ENCODE data around the gene USH1C.

USH1C gene

DNA sequence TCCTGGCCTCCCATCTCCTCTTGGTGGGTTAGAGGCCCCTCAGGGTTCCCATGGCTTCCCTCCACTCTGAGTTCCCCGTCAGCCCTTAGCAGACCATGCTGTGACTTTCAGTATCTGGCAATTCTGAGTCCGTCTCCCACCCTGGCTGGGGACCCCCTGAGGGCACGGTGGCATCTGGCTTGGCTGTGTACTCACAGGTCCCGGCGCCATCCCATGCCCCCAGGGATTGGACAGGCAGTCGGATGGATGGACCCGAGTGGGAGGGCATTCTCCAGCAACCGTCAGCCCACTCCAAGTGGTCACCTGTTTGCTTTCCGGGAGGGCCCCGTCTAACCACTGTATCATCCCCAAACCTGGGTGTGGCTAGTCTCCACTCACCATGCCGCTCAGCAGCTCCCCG, 43.5 kb downstream of the USH1C start:
- Histone ChIP-seq H3K36me3 (ENCODE audit: control insufficient read depth, insufficient read depth, low read length) (no peaks in the 10 kb centered on the region), H3K9ac (ENCODE audit: low read length) (no peak overlapping the region), H3K4me3 (ENCODE audit: low read length) (no peak overlapping the region), H3K27ac (ENCODE audit: low read depth, low read length) (no peak overlapping the region), H3K27me3 (ENCODE audit: control insufficient read depth, insufficient read depth, low read length) (no peaks in the 10 kb centered on the region), H3K4me1 (ENCODE audit: control insufficient read depth, insufficient read depth, low read length) (no peaks in the 10 kb centered on the region)

DNA sequence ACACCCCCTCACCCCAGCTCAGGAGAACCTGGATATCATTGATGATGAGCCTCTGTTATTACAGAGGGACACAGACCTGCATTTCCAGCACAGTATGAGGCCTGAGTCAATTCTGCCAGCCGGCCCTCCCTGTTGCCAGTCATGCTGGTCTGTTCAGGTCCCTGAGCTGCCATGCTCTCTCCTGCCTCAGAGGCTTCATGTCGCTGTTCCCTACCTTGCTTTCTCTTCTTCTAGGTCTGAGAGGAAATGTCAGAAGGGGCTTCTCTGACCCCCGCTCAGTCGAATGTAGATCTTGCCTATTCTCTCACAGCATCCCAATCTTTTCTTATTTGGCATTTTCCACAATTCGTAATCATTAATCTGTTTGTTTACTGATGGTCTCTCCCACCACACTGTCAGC, 45.7 kb downstream of the USH1C start:
- Histone ChIP-seq H3K27ac (ENCODE audit: low read depth, low read length) (no peak overlapping the region), H3K36me3 (ENCODE audit: control insufficient read depth, insufficient read depth, low read length) (no peaks in the 10 kb centered on the region), H3K9ac (ENCODE audit: low read length) (no peak overlapping the region), H3K4me3 (ENCODE audit: low read length) (no peak overlapping the region), H3K27me3 (ENCODE audit: control insufficient read depth, insufficient read depth, low read length) (no peaks in the 10 kb centered on the region), H3K4me1 (ENCODE audit: control insufficient read depth, insufficient read depth, low read length) (no peaks in the 10 kb centered on the region)

DNA sequence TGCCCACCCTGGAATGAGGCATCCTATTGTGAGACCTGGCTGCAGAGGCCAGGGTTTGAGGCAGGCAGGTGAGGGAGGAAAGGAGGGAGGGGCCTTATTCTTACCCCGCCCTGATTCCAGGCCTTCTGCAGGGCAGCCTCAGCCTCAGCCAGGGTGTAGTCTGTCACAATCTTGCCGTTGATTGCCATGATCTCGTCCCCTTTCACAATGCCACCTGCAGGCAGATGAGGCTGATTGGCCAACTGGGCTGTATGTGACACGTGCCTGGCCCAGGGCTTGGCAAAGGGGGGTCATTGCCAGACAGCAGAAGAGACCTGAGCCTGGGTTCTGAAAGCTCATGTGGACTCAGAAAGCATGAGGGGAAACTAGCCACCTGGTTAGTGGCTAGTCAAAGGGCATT, 46.2 kb downstream of the USH1C start:
- Histone ChIP-seq H3K36me3 (ENCODE audit: control insufficient read depth, insufficient read depth, low read length) (no peaks in the 10 kb centered on the region), H3K27ac (ENCODE audit: low read depth, low read length) (no peak overlapping the region), H3K4me3 (ENCODE audit: low read length) (no peak overlapping the region), H3K27me3 (ENCODE audit: control insufficient read depth, insufficient read depth, low read length) (no peaks in the 10 kb centered on the region), H3K4me1 (ENCODE audit: control insufficient read depth, insufficient read depth, low read length) (no peaks in the 10 kb centered on the region), H3K9ac (ENCODE audit: low read length) (no peak overlapping the region)

DNA sequence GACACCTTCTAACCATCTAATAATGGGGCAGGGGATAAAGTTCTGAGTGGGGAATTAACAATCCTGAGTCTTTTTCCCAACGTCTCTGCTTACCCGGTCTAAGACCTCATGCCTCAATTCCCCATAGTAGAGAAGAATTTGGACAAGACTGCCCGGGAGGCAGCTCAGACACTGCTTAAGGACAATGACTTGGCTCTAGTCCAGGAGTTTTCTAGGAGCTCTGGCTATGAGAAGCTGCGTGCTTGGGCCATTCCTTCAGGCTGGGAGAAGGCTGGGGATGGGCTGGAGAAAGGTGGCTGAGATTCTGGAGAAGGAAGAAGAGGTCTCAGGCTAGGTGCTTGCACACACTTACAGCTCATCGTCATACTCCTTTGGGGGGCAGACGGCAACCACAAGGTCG, 47.8 kb downstream of the USH1C start:
- H3K9ac ChIP-seq (ENCODE audit: low read length): no peak overlapping the region
- no peaks in the 10 kb centered on the region for H3K36me3 ChIP-seq (ENCODE audit: control insufficient read depth, insufficient read depth, low read length)
- no peaks in the 10 kb centered on the region for H3K27me3 ChIP-seq (ENCODE audit: control insufficient read depth, insufficient read depth, low read length)
- no peaks in the 10 kb centered on the region for H3K4me1 ChIP-seq (ENCODE audit: control insufficient read depth, insufficient read depth, low read length)
- H3K27ac ChIP-seq (ENCODE audit: low read depth, low read length): no peak overlapping the region
- H3K4me3 ChIP-seq (ENCODE audit: low read length): no peak overlapping the region

DNA sequence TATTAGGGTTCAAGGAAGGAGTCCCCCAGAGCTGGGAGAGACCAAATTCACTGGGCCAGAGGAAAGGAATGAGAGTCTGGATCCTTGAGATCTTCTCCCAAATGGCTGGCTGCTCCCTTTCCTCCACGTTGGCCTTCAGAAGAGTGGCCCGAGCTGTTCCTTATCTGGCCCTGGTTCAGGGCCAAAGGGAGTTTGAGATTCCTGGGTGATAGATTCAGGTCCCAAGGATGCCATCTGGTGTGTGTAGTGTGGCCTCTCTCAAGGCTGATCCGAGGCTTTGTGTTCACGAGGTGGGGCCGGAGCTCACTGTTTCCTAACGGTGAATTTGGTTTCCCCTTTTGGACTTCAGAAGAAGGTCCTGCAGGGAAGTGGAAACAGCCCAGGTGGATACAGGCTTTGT, 50.2 kb downstream of the USH1C start:
- no peaks in the 10 kb centered on the region for H3K27me3 ChIP-seq (ENCODE audit: control insufficient read depth, insufficient read depth, low read length)
- H3K9ac ChIP-seq (ENCODE audit: low read length): no peak overlapping the region
- H3K4me1 ChIP-seq (ENCODE audit: control insufficient read depth, insufficient read depth, low read length): no peaks in the 10 kb centered on the region
- no peak overlapping the region for H3K27ac ChIP-seq (ENCODE audit: low read depth, low read length)
- H3K4me3 ChIP-seq (ENCODE audit: low read length): no peak overlapping the region
- H3K36me3 ChIP-seq (ENCODE audit: control insufficient read depth, insufficient read depth, low read length): no peaks in the 10 kb centered on the region

DNA sequence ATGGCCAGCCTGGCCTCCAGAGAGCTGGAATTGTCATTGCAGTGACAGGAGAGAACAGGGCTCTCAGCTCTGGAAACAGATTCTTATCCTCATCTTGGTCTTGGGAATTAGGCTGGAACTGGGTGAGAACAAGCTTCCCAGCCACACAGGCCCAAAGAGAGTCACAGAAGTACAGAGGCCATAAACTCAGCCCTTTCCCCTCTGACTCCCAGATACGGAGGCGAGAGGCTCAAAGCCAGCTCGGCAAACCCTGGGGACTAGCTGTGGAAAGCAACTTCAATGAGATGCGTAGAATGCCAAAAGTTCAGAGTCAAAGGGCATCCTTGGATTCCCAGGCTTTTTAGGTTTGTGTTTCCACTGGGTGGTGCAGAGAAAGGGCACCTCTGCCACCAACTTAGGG, 53.3 kb downstream of the USH1C start:
- no peaks in the 10 kb centered on the region for H3K4me1 ChIP-seq (ENCODE audit: control insufficient read depth, insufficient read depth, low read length)
- H3K27ac ChIP-seq (ENCODE audit: low read depth, low read length): no peak overlapping the region
- H3K36me3 ChIP-seq (ENCODE audit: control insufficient read depth, insufficient read depth, low read length): no peaks in the 10 kb centered on the region
- no peak overlapping the region for H3K4me3 ChIP-seq (ENCODE audit: low read length)
- no peak overlapping the region for H3K9ac ChIP-seq (ENCODE audit: low read length)
- no peaks in the 10 kb centered on the region for H3K27me3 ChIP-seq (ENCODE audit: control insufficient read depth, insufficient read depth, low read length)

DNA sequence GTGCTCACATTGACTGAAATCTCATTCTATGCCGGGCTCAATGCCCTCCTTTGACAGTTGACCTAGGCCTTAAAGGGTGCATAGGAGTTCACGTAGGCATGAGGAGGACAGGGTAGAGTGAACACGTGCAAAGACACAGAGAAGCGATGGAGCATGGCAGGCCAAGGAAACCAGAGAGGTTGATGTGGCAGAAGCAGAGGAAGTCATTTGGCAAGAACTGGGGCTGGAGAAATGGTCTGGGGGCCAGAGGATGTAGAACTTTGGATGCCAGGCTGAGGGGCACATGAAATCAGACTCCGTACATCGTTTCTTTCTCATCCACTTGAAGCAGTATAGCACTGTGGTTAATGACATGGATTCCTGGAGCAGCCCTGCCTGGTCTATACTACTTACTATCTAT, 54.0 kb downstream of the USH1C start:
- Histone ChIP-seq H3K27ac (ENCODE audit: low read depth, low read length) (no peak overlapping the region), H3K9ac (ENCODE audit: low read length) (no peak overlapping the region), H3K4me3 (ENCODE audit: low read length) (no peak overlapping the region), H3K36me3 (ENCODE audit: control insufficient read depth, insufficient read depth, low read length) (no peaks in the 10 kb centered on the region), H3K27me3 (ENCODE audit: control insufficient read depth, insufficient read depth, low read length) (no peaks in the 10 kb centered on the region), H3K4me1 (ENCODE audit: control insufficient read depth, insufficient read depth, low read length) (no peaks in the 10 kb centered on the region)

DNA sequence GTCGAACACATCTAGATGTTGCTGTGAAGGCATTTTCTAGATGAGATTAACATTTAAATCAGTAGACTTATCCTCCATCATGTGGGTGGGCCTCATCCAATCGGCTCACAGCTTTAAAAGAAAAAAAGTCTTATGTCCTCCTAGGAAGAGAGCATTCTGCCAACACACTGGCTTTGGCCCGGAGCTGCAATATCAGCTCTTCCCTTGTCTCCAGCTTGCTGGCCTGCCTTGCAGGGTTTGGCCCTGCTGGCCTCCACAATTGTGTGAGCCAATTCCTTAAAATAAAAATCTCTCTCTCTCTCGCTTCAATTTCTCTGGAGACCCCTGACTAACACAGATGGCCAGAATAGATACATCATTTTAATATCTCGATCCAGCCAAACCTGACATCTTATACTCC, 54.5 kb downstream of the USH1C start:
- H3K36me3 ChIP-seq (ENCODE audit: control insufficient read depth, insufficient read depth, low read length): no peaks in the 10 kb centered on the region
- no peak overlapping the region for H3K4me3 ChIP-seq (ENCODE audit: low read length)
- no peaks in the 10 kb centered on the region for H3K27me3 ChIP-seq (ENCODE audit: control insufficient read depth, insufficient read depth, low read length)
- no peaks in the 10 kb centered on the region for H3K4me1 ChIP-seq (ENCODE audit: control insufficient read depth, insufficient read depth, low read length)
- H3K9ac ChIP-seq (ENCODE audit: low read length): no peak overlapping the region
- no peak overlapping the region for H3K27ac ChIP-seq (ENCODE audit: low read depth, low read length)

DNA sequence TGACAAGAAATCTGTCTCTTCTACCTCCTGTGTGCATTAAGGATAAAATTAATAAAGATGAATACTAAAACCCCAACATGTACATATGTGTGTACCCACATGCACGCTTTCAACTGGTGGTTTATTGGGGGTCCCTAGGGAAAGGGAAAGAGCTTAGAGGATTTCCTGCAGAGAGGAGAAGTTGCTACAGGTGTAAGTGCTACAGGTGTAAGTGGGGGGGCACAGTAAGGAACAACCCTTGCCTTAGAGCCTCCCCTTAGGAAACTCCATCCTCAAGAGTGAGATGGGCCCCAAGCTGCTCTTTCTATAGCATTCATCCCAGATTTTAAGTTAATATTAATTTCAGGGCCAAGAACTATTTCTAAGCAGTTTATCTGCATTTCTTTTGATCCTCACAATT, 55.7 kb downstream of the USH1C start:
- no peaks in the 10 kb centered on the region for H3K27me3 ChIP-seq (ENCODE audit: control insufficient read depth, insufficient read depth, low read length)
- H3K36me3 ChIP-seq (ENCODE audit: control insufficient read depth, insufficient read depth, low read length): no peaks in the 10 kb centered on the region
- H3K4me3 ChIP-seq (ENCODE audit: low read length): no peak overlapping the region
- H3K9ac ChIP-seq (ENCODE audit: low read length): no peak overlapping the region
- no peaks in the 10 kb centered on the region for H3K4me1 ChIP-seq (ENCODE audit: control insufficient read depth, insufficient read depth, low read length)
- H3K27ac ChIP-seq (ENCODE audit: low read depth, low read length): no peak overlapping the region

DNA sequence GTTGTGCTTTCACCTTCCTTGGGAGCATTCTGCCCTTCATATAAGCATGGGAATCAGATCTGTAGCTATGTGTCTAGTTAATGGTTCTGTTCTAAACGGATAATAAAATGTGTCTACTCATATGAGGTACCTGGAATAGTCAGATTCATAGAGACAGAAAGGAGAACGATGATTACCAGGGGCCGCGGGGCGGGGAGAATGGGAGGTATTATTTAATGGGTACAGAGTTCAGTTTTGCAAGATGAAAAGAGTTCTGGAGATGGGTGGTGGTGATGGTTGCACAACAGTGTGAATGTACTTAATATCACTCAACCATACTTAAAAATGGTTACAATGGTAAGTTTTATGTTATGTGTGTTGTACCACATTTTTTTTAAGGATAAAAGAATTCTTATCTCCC, 57.6 kb downstream of the USH1C start:
- H3K27ac ChIP-seq (ENCODE audit: low read depth, low read length): no peak overlapping the region
- no peak overlapping the region for H3K4me3 ChIP-seq (ENCODE audit: low read length)
- no peaks in the 10 kb centered on the region for H3K36me3 ChIP-seq (ENCODE audit: control insufficient read depth, insufficient read depth, low read length)
- no peak overlapping the region for H3K9ac ChIP-seq (ENCODE audit: low read length)
- no peaks in the 10 kb centered on the region for H3K4me1 ChIP-seq (ENCODE audit: control insufficient read depth, insufficient read depth, low read length)
- H3K27me3 ChIP-seq (ENCODE audit: control insufficient read depth, insufficient read depth, low read length): no peaks in the 10 kb centered on the region

DNA sequence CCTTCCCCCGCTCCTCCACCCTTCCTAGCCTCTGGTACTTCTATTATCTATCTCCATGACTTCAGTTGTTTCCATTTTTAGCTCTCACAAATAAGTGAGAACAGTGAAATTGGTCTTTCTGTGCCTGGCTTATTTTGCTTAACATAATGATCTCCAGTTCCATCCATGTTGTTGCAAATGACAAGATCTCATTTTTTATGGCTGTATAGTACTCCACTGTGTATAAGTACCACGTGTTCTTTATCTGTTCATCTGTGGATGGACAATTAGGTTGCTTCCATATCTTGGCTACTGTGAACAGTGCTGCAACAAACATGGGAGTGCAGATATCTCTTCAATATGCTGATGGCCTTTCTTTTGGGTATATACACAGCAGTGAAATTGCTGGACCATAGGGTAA, 60.7 kb downstream of the USH1C start:
- no peak overlapping the region for H3K4me3 ChIP-seq (ENCODE audit: low read length)
- H3K27ac ChIP-seq (ENCODE audit: low read depth, low read length): no peak overlapping the region
- no peak overlapping the region for H3K9ac ChIP-seq (ENCODE audit: low read length)
- H3K36me3 ChIP-seq (ENCODE audit: control insufficient read depth, insufficient read depth, low read length): no peaks in the 10 kb centered on the region
- peaks cover 6% of the 10 kb centered on the region for H3K27me3 ChIP-seq (ENCODE audit: control insufficient read depth, insufficient read depth, low read length)
- no peaks in the 10 kb centered on the region for H3K4me1 ChIP-seq (ENCODE audit: control insufficient read depth, insufficient read depth, low read length)

DNA sequence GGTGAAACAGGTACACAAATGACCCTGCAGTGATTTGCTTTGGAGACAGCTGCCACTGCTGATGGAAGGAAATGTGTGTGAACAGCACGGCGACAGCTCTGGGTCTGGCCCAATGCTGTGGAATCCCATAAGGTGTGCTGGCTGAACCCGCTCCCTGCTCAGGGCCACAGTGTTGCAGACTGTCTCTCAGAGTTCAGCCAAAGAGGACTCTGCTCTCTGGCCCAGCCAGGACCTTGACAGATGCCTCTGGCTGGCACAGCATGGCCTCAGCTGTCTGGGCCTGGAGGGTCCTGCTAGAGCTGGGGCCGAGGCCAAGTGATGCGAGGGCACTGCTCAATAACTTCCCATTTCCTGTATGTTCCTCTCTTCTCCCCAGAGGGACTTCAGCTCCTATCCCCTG, 62.3 kb downstream of the USH1C start:
- no peak overlapping the region for H3K27ac ChIP-seq (ENCODE audit: low read depth, low read length)
- H3K27me3 ChIP-seq (ENCODE audit: control insufficient read depth, insufficient read depth, low read length): peaks cover 10% of the 10 kb centered on the region
- H3K9ac ChIP-seq (ENCODE audit: low read length): no peak overlapping the region
- no peak overlapping the region for H3K4me3 ChIP-seq (ENCODE audit: low read length)
- H3K4me1 ChIP-seq (ENCODE audit: control insufficient read depth, insufficient read depth, low read length): no peaks in the 10 kb centered on the region
- H3K36me3 ChIP-seq (ENCODE audit: control insufficient read depth, insufficient read depth, low read length): no peaks in the 10 kb centered on the region

DNA sequence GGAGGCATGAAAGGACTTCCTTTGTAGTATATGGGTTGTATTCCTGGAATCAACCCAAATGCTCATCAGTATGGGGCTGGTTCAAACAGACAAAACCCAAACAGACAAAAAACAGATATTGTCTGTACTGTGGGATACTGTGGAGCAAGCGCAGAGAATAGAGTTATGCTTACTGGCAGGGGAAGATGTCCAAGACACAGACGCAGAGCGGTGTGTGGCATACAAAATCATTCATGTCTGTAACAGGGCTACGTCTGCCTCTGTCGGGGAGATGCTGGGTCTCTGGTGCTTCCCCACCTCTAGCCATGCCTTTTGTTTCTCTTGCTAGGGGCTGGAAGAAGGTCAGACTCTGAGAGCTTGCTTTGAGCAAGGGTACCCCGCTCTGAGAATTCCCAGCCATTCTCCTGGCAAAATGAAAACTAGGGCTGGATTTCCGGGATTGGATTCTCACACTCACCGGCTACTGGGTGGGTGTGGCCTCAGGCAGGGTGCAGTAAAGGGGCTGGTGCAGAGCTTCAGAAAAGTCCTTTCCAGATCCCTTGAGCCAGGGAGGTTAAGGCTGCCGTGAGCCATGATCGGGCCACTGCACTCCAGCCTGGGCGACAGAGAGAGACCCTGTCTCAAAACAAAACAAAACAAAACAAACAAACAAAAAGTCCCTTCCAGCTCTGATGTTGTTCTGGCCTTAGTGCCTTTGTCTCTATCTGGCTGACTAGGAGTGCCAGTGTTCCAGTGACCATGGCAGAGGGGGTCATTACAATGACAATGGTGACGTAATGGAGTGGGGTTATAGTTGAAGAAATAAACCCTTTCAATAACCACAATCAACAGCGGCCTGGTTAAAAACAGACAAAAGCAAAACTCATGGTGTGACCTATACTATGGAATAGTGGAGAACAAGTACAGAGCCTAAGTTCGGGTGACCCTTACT, 64.7 kb downstream of the USH1C start:
- Histone ChIP-seq H3K27me3 (ENCODE audit: control insufficient read depth, insufficient read depth, low read length) (peaks cover 15% of the 10 kb centered on the region), H3K9ac (ENCODE audit: low read length) (no peak overlapping the region), H3K27ac (ENCODE audit: low read depth, low read length) (no peak overlapping the region), H3K4me1 (ENCODE audit: control insufficient read depth, insufficient read depth, low read length) (no peaks in the 10 kb centered on the region), H3K36me3 (ENCODE audit: control insufficient read depth, insufficient read depth, low read length) (no peaks in the 10 kb centered on the region), H3K4me3 (ENCODE audit: low read length) (no peak overlapping the region)
